Nasal cavity respiratory epithelium epithelial cell of viscerocranial mucosa (primary cell): Measurements from ENCODE around the gene CDK2AP2. TPM values are rescaled to one million over a fixed set of nuclear protein-coding genes. Genes with fewer than 3 reads are reported as not detected.

Source experiments
- total RNA-seq: library from RNA; depleted of rRNA; stranded (reverse); fragments of >200 nt; gene quantifications from 2 replicates; pipeline ENCODE4 v1.2.3, GENCODE V29; 2014

Gene CDK2AP2, protein sequence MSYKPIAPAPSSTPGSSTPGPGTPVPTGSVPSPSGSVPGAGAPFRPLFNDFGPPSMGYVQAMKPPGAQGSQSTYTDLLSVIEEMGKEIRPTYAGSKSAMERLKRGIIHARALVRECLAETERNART
- 19.3 and 32.5 TPM in 2 replicates for total RNA-seq

DNA sequence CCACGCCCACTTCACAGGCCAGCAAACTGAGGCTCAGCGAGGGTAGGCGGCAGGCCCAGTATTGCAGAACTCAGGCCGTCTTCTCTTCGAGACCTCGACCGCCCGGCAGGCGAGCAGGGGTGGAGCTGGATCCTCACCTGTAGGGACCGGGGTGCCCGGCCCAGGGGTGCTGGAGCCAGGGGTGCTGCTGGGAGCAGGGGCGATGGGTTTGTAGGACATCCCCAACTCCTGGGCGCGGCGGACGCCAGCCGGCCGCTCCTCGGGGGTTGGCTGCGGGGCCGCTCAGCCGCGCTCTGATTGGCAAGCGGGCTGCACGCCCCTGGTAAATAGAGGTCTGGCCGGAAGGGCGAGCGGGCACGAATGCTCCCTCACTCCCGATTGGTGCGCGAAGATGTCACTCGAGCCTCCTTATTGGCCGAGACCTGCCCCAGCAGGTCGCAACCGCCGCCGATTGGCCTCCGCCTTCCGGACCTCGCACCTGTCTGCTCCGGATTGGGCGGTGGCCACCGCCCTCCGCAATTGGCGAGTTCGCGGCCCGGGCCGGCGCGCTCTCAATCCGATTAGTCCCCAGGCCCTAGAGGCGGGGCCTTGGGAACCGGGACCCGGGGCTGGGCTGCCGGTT is at the start of gene CDK2AP2:
TSS of gene CDK2AP2 (minus strand) at position 299 of the 622 bp plus-strand sequence. CDS start at position 219, 80 bp downstream.

DNA sequence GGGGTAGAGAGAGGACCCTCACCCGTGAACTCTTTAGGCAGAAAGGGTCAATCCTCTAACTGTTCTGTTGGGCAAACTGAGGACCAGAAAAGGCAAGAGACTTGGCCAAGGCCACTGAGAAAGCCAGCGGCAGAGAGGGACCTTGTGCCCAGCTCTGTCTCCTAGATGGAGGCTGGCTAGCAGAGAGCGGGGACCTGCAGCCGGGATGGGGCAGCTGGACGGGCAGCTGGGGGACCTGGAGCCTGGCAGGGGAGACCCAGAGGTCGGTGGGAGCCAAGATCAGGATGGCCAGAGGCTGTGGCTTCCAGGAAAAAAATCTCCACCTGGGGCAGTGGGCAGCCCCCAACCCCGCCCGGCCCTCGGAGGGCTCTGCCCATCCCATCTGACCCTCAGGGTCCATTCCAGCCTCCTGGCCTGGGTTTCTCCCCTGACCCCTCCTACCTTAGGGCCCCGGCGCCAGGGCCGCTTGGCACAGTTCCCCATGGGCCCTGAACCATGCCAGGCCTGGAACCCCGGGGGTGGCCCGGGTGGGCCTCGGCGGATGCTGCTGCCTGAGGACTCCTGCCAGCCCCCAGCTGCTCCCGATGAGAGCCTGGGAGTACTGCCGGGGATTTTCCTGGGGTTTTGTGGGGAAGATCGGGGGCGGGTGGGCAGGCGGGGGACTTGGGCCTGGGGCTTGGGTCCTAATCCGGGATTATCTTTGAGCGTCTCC is 15.0 kb upstream of the CDK2AP2 start, which contains the start of gene CABP2:
TSS of gene CABP2 (minus strand) at position 603 of the 712 bp plus-strand sequence. CDS start at position 483, 120 bp downstream.

DNA sequence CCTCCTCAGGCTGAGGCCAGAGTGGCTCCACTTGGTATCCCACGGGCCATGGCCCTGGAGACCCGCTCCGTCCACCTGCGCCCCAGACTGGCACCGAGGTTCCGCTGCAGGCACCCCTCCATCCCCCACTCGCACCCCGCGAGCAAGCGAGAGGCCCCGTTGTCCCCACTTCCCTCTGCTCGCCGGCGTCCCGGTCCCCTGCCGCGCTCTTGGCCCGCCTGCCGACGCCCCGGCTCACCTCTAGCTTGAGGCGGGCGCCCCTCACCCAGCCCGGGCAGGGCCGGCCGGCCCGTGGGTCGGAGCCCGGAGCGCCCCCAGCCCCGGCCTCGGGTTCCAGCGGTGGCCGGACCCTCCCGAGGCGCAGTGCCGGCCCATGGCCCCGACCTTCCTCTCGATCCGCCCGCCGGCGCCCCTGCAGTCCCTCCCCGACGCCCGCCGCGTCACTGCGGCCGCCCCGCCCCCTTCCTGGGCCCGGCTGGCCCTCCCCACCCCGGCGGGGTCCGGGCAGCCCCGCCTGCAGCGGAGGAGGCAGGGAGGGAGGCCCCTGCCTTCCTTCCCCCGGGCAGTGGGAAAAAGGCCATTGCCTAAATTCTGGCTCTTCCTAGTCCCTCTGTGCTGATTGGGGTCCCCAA is 2.9 kb downstream of the CDK2AP2 start, which contains the start of gene PITPNM1:
TSS of gene PITPNM1 (minus strand) at position 414 of the 632 bp plus-strand sequence. CDS start 1,183 bp downstream, outside the sequence.

DNA sequence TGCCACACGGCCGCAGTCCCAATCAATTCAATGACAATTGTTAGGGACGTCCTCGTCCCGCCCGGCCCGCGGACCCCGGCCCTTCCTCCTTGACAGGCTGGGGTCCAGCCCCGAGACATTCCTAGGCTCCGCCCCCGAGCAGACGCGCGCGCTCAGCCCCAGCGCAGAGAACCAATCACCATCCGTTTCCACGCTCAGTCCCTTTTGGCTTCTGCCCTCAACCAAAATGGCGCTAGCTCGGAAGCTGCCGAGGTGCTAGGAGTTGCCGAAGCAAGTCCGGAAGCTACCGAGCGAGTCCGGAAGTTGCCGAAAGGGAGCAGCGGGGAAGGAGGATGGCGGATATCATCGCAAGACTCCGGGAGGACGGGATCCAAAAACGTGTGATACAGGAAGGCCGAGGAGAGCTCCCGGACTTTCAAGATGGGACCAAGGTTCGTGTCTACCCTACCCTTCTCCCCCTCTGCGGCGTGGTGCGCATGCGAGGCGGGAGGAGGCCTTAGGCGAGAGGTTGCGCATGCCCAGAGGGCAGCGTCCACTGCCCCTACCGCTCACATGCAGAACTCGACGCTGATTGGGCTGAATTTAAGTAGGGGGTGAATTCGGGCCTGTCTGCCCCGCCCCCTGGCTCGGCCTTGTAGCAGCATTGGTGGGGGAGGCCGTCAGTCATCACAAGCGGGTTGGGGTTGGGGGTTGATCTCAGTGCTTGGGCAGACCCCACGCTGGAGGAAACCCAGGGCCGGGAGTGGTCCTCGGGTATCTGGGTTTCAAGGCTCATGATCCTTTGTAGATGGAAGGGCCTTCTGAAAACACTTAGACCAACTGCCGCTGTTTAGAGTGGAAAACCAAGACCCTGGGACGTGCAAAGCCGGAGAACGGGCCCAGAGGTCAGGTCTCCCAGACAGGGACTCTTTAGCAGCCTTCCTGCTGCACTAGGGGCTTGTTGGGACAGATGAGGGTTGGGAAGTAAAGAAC is 24.8 kb downstream of the CDK2AP2 start, which contains the start of gene AIP:
TSS of gene AIP (plus strand) at position 200 of the 972 bp plus-strand sequence. CDS start at position 333, 133 bp downstream.

DNA sequence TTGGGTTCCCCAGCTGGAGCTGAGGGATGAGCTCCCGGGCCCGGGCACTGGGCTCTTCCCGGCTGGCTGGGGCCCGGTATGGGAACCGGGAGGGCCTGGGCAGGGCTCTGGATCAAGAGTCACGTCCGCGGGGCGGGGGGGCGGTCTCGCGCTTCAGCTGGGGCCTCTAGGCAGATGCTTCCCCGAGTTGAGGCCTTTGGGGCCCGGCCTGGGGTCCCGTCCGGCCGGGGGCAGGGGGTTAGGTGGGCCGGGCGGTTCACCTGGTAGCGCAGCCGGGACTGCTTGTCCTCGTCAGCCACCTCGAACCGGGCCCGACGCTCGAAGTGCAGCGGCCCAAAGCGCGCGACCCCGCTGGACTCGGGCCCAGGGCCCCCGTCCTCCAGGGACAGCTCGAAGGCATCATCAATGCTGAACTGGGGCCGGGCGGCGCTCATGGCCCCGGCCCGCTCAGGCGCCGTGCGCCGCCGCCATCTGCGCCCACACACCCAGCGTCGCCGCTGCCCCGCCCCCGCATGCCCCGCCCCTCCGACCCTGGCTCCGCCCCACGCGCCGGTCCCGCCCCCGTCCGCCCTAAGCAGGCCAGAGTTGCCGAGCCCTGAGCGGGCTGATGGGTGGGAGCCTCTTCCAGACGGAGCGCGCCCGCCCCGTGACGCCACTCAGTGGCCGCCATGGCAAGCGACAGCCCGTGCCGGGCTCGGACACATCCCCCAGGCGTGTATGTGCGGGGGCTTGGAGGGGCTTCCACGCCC is 39.0 kb downstream of the CDK2AP2 start, which contains the start of gene TMEM134:
TSS of gene TMEM134 (minus strand) at position 493 of the 749 bp plus-strand sequence. CDS start at position 434, 59 bp downstream.

Other genes starting within 250 kb of the CDK2AP2 start
- 66.6 and 96.4 TPM in 2 replicates for gene GRK2, start 241.7 kb downstream of the CDK2AP2 start, total RNA-seq
- gene ANKRD13D, start 218.9 kb downstream of the CDK2AP2 start, total RNA-seq = 34.9 and 57.0 TPM in 2 replicates
- gene SSH3, start 204.6 kb downstream of the CDK2AP2 start, total RNA-seq = 26.0 and 46.7 TPM in 2 replicates
- 28.0 and 29.8 TPM in 2 replicates for gene POLD4, start 154.6 kb downstream of the CDK2AP2 start, total RNA-seq
- 3.2 and 3.8 TPM in 2 replicates for gene CLCF1, start 134.6 kb downstream of the CDK2AP2 start, total RNA-seq
- gene RAD9A, start 116.2 kb downstream of the CDK2AP2 start, total RNA-seq = 5.6 and 7.9 TPM in 2 replicates
- gene PPP1CA, start 106.3 kb downstream of the CDK2AP2 start, total RNA-seq = 116 and 139 TPM in 2 replicates
- gene TBC1D10C, start 104.1 kb downstream of the CDK2AP2 start, total RNA-seq = not detected in 2 replicates
- gene CARNS1, start 92.5 kb downstream of the CDK2AP2 start, total RNA-seq = under 0.01 TPM in 1 of 2 replicates, not detected in the other
- gene RPS6KB2, start 79.7 kb downstream of the CDK2AP2 start, total RNA-seq = 46.5 and 72.5 TPM in 2 replicates
- gene PTPRCAP, start 70.5 kb downstream of the CDK2AP2 start, total RNA-seq = 0.28 TPM in 1 of 2 replicates, not detected in the other
- 100 and 118 TPM in 2 replicates for gene CORO1B, start 64.7 kb downstream of the CDK2AP2 start, total RNA-seq
- gene GPR152, start 55.4 kb downstream of the CDK2AP2 start, total RNA-seq = not detected in 2 replicates
- gene CABP4, start 52.8 kb downstream of the CDK2AP2 start, total RNA-seq = not detected in 2 replicates
- gene TMEM134, start 38.9 kb downstream of the CDK2AP2 start, total RNA-seq = 19.8 and 57.7 TPM in 2 replicates
- 41.6 and 46.8 TPM in 2 replicates for gene AIP, start 25.1 kb downstream of the CDK2AP2 start, total RNA-seq
- gene PITPNM1, start 2.8 kb downstream of the CDK2AP2 start, total RNA-seq = 22.9 and 32.5 TPM in 2 replicates
- not detected in 2 replicates for gene CABP2, start 15.3 kb upstream of the CDK2AP2 start, total RNA-seq
- gene GSTP1, start 75.7 kb upstream of the CDK2AP2 start, total RNA-seq = 1,128 and 1,985 TPM in 2 replicates
- 150 and 196 TPM in 2 replicates for gene NDUFV1, start 98.8 kb upstream of the CDK2AP2 start, total RNA-seq
- gene NUDT8, start 121.8 kb upstream of the CDK2AP2 start, total RNA-seq = 7.8 and 8.5 TPM in 2 replicates
- gene TBX10, start 131.6 kb upstream of the CDK2AP2 start, total RNA-seq = not detected in 2 replicates
- 0.14 TPM in 1 of 2 replicates, not detected in the other for gene ACY3, start 142.6 kb upstream of the CDK2AP2 start, total RNA-seq
- gene ALDH3B2, start 166.5 kb upstream of the CDK2AP2 start, total RNA-seq = 27.3 and 140 TPM in 2 replicates